SU-DHL-6 (cell line): ENCODE results near the gene NKD1.

Experiments used
- EZH2phosphoT487 ChIP-seq: fragments of 200-600 bp; sonication (generic), shearing (Covaris generic); conservative IDR thresholded peaks from 2 replicates; pipeline ENCODE4 v1.6.1; 2018; ENCODE audit warnings: mild to moderate bottlenecking, antibody characterized with exemption, low read length, moderate library complexity, mixed read lengths
- TF ChIP-seq, protein P1 (sequence below): fragments of 200-600 bp; sonication (generic); IDR thresholded peaks from one replicate; pipeline ENCODE4 v1.5.1; 2017; ENCODE audit warnings: antibody characterized with exemption, mild to moderate bottlenecking, low read length, moderate library complexity; ENCODE audit not compliant: insufficient read depth, poor library complexity, severe bottlenecking

DNA sequence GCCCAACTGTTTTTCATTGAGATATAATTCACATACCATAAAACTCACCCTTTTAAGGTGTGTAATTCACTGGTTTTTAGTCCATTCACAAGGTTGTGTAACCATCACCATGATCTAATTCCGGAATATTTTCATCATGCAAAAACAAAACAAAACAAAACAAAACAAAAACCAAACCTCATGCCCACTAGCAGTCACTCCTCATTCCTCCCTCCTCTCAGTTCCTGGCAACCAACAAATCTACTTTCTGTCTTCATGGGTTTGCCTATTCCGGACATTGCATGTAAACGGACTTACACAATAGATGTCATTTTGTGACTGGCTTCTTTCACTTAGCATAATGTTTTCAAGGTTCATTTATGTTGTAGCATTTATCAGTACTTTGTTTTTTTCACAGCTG lies 140.7 kb downstream of the NKD1 start:
- no peak for TF ChIP-seq EZH2phosphoT487
- TF ChIP-seq, protein P1, sequence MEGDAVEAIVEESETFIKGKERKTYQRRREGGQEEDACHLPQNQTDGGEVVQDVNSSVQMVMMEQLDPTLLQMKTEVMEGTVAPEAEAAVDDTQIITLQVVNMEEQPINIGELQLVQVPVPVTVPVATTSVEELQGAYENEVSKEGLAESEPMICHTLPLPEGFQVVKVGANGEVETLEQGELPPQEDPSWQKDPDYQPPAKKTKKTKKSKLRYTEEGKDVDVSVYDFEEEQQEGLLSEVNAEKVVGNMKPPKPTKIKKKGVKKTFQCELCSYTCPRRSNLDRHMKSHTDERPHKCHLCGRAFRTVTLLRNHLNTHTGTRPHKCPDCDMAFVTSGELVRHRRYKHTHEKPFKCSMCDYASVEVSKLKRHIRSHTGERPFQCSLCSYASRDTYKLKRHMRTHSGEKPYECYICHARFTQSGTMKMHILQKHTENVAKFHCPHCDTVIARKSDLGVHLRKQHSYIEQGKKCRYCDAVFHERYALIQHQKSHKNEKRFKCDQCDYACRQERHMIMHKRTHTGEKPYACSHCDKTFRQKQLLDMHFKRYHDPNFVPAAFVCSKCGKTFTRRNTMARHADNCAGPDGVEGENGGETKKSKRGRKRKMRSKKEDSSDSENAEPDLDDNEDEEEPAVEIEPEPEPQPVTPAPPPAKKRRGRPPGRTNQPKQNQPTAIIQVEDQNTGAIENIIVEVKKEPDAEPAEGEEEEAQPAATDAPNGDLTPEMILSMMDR, result no peak
